Panc1 (cell line): ENCODE measurements around the gene RASSF5.

Experiments used
- CTCF ChIP-seq: fragments of 450-650 bp; IDR thresholded peaks from 2 replicates; pipeline ENCODE4 v1.5.1; 2017; ENCODE audit warnings: mild to moderate bottlenecking
- POLR2AphosphoS5 ChIP-seq: IDR thresholded peaks from 2 replicates; pipeline ENCODE4 v1.6.1; 2012; ENCODE audit warnings: mild to moderate bottlenecking, low read depth, low read length, moderate library complexity
- SIN3A ChIP-seq: IDR thresholded peaks from 2 replicates; pipeline ENCODE4 v1.6.1; 2012; ENCODE audit warnings: low read depth, mild to moderate bottlenecking, low read length, moderate library complexity, borderline replicate concordance; ENCODE audit not compliant: insufficient read depth

- TF ChIP-seq CTCF (no peak), SIN3A (no peak), POLR2AphosphoS5 (no peak)
Measured at GRCh38 chr1:206482611-206483010, 24.7 kb upstream of the RASSF5 start.
